ENCODE measurements around the gene LTA.

DNA sequence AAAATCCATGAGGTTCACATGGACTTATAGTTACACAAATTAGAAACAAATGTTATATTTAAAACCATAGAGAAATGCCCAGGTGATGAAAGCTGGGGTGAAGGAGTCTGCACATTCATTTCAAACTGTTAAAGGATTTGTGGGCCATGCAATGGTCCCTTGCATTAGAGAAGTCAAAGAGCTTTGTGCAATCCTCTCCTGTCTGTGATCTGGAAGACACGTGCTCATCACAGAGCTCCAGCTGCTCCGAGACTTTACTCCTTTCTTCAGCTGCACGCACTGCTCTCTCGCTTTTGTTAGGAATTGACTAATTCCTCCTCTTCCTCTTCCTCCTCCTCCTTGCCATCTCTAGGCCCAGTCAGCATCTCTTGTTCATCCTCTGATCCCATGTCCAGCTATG is 38.9 kb downstream of the LTA start:
- TF ChIP-seq, protein P1, sequence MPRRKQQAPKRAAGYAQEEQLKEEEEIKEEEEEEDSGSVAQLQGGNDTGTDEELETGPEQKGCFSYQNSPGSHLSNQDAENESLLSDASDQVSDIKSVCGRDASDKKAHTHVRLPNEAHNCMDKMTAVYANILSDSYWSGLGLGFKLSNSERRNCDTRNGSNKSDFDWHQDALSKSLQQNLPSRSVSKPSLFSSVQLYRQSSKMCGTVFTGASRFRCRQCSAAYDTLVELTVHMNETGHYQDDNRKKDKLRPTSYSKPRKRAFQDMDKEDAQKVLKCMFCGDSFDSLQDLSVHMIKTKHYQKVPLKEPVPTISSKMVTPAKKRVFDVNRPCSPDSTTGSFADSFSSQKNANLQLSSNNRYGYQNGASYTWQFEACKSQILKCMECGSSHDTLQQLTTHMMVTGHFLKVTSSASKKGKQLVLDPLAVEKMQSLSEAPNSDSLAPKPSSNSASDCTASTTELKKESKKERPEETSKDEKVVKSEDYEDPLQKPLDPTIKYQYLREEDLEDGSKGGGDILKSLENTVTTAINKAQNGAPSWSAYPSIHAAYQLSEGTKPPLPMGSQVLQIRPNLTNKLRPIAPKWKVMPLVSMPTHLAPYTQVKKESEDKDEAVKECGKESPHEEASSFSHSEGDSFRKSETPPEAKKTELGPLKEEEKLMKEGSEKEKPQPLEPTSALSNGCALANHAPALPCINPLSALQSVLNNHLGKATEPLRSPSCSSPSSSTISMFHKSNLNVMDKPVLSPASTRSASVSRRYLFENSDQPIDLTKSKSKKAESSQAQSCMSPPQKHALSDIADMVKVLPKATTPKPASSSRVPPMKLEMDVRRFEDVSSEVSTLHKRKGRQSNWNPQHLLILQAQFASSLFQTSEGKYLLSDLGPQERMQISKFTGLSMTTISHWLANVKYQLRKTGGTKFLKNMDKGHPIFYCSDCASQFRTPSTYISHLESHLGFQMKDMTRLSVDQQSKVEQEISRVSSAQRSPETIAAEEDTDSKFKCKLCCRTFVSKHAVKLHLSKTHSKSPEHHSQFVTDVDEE (CRISPR knock-in tag; IDR thresholded peaks at IDR 0.05) = no peak
- TF ChIP-seq, protein P2, sequence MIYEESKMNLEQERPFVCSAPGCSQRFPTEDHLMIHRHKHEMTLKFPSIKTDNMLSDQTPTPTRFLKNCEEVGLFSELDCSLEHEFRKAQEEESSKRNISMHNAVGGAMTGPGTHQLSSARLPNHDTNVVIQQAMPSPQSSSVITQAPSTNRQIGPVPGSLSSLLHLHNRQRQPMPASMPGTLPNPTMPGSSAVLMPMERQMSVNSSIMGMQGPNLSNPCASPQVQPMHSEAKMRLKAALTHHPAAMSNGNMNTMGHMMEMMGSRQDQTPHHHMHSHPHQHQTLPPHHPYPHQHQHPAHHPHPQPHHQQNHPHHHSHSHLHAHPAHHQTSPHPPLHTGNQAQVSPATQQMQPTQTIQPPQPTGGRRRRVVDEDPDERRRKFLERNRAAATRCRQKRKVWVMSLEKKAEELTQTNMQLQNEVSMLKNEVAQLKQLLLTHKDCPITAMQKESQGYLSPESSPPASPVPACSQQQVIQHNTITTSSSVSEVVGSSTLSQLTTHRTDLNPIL (CRISPR knock-in tag; IDR thresholded peaks at IDR 0.05; ENCODE audit: low read depth) = no peak
- TF ChIP-seq PPARA (CRISPR knock-in tag; IDR thresholded peaks at IDR 0.05; ENCODE audit: borderline replicate concordance) (no peak), RARB (CRISPR knock-in tag; IDR thresholded peaks at IDR 0.05) (no peak), ZFP30 (CRISPR knock-in tag; IDR thresholded peaks at IDR 0.05) (no peak), ZNF565 (CRISPR knock-in tag; conservative IDR thresholded peaks at IDR 0.05; ENCODE audit: low read depth) (no peak)
- TF ChIP-seq, protein P3, sequence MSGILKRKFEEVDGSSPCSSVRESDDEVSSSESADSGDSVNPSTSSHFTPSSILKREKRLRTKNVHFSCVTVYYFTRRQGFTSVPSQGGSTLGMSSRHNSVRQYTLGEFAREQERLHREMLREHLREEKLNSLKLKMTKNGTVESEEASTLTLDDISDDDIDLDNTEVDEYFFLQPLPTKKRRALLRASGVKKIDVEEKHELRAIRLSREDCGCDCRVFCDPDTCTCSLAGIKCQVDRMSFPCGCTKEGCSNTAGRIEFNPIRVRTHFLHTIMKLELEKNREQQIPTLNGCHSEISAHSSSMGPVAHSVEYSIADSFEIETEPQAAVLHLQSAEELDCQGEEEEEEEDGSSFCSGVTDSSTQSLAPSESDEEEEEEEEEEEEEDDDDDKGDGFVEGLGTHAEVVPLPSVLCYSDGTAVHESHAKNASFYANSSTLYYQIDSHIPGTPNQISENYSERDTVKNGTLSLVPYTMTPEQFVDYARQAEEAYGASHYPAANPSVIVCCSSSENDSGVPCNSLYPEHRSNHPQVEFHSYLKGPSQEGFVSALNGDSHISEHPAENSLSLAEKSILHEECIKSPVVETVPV (CRISPR knock-in tag; IDR thresholded peaks at IDR 0.05) = no peak

Data from SK-N-SH treated with all-trans-retinoic acid at 6 μM for 48 hours (cell line).